H9 (cell line): ENCODE data around the gene CSMD2. TPM values are rescaled to one million over a fixed set of nuclear protein-coding genes. Genes with fewer than 3 reads are reported as not detected.

Experiments used
- DNase-seq: peaks from one replicate; pipeline ENCODE4 v3.0.0-alpha.2; 2017
- H2AFZ ChIP-seq: one replicate; pipeline ENCODE4 v1.6.1; 2013; ENCODE audit warnings: mild to moderate bottlenecking, low read length, control low read depth, moderate library complexity
- H2AK5ac ChIP-seq: 2 replicates; pipeline ENCODE4 v1.6.1; 2013; ENCODE audit warnings: low read length, control low read depth, mixed read lengths; ENCODE audit not compliant: insufficient read length
- H2BK120ac ChIP-seq: one replicate; pipeline ENCODE4 v1.6.1; 2013; ENCODE audit warnings: low read depth, mild to moderate bottlenecking, low read length, control low read depth, inconsistent platforms; ENCODE audit not compliant: poor library complexity, severe bottlenecking
- H2BK12ac ChIP-seq: 2 replicates; pipeline ENCODE4 v1.6.1; 2013; ENCODE audit warnings: low read length, control low read depth, mixed read lengths, low read depth; ENCODE audit not compliant: insufficient read length
- H2BK15ac ChIP-seq: 2 replicates; pipeline ENCODE4 v1.6.1; 2013; ENCODE audit warnings: low read depth, low read length, control low read depth
- H2BK20ac ChIP-seq: one replicate; pipeline ENCODE4 v1.6.1; 2013; ENCODE audit warnings: low read depth, mild to moderate bottlenecking, low read length, control low read depth, inconsistent platforms; ENCODE audit not compliant: poor library complexity, severe bottlenecking
- H2BK5ac ChIP-seq: 2 replicates; pipeline ENCODE4 v1.6.1; 2013; ENCODE audit warnings: low read length, control low read depth, mixed read lengths; ENCODE audit not compliant: insufficient read length
- H3K14ac ChIP-seq: 2 replicates; pipeline ENCODE4 v1.6.1; 2013; ENCODE audit warnings: low read length, control low read depth; ENCODE audit not compliant: insufficient read depth
- H3K18ac ChIP-seq: 2 replicates; pipeline ENCODE4 v1.6.1; 2013; ENCODE audit warnings: low read depth, mild to moderate bottlenecking, mixed read lengths, low read length, control low read depth; ENCODE audit not compliant: insufficient read length
- H3K23ac ChIP-seq: 2 replicates; pipeline ENCODE4 v1.6.1; 2013; ENCODE audit warnings: low read length, control low read depth, mixed read lengths, low read depth; ENCODE audit not compliant: insufficient read length
- H3K23me2 ChIP-seq: 2 replicates; pipeline ENCODE4 v1.6.1; 2013; ENCODE audit warnings: low read depth, mild to moderate bottlenecking, mixed read lengths, low read length, control low read depth; ENCODE audit not compliant: insufficient read length, poor library complexity, severe bottlenecking
- H3K27ac ChIP-seq: 2 replicates; pipeline ENCODE4 v1.5.1; 2013; ENCODE audit warnings: low read length, control low read depth, mixed read lengths, low read depth; ENCODE audit not compliant: insufficient read length
- H3K27me3 ChIP-seq: 2 replicates; pipeline ENCODE4 v1.6.1; 2013; ENCODE audit warnings: low read length, control low read depth, inconsistent platforms; ENCODE audit not compliant: insufficient read depth
- H3K4ac ChIP-seq: 2 replicates; pipeline ENCODE4 v1.6.1; 2013; ENCODE audit warnings: low read depth, mild to moderate bottlenecking, control low read depth, inconsistent platforms, low read length, moderate library complexity
- H3K4me1 ChIP-seq: 2 replicates; pipeline ENCODE4 v1.6.1; 2013; ENCODE audit warnings: low read length, control low read depth, inconsistent platforms; ENCODE audit not compliant: insufficient read depth
- H3K4me2 ChIP-seq: 2 replicates; pipeline ENCODE4 v1.6.1; 2013; ENCODE audit warnings: low read length, control low read depth, mixed read lengths; ENCODE audit not compliant: insufficient read length, insufficient read depth
- H3K56ac ChIP-seq: 2 replicates; pipeline ENCODE4 v1.6.1; 2013; ENCODE audit warnings: low read depth, mild to moderate bottlenecking, mixed read lengths, low read length, control low read depth; ENCODE audit not compliant: insufficient read length
- H3K79me1 ChIP-seq: 2 replicates; pipeline ENCODE4 v1.6.1; 2013; ENCODE audit warnings: low read depth, mild to moderate bottlenecking, moderate library complexity, low read length, control low read depth, inconsistent platforms; ENCODE audit not compliant: insufficient read depth, poor library complexity, severe bottlenecking
- H3K79me2 ChIP-seq: 2 replicates; pipeline ENCODE4 v1.6.1; 2013; ENCODE audit warnings: low read length, control low read depth, inconsistent platforms; ENCODE audit not compliant: insufficient read depth
- H3K9ac ChIP-seq: 2 replicates; pipeline ENCODE4 v1.6.1; 2013; ENCODE audit warnings: low read length, control low read depth, mixed read lengths; ENCODE audit not compliant: insufficient read length; ENCODE audit errors: extremely low read depth
- H3K9me3 ChIP-seq: one replicate; pipeline ENCODE4 v1.6.1; 2013; ENCODE audit warnings: low read depth, low read length, inconsistent platforms; ENCODE audit not compliant: control insufficient read depth
- H3T11ph ChIP-seq: one replicate; pipeline ENCODE4 v1.6.1; 2013; ENCODE audit warnings: mild to moderate bottlenecking, low read length, control low read depth, inconsistent platforms
- H4K20me1 ChIP-seq: one replicate; pipeline ENCODE4 v1.6.1; 2013; ENCODE audit not compliant: control insufficient read depth, insufficient read length, insufficient read depth
- H4K5ac ChIP-seq: 2 replicates; pipeline ENCODE4 v1.6.1; 2013; ENCODE audit warnings: low read depth, mild to moderate bottlenecking, mixed read lengths, low read length, control low read depth; ENCODE audit not compliant: insufficient read length
- H4K8ac ChIP-seq: replicated peaks from 2 replicates; pipeline ENCODE4 v1.6.1; 2013; ENCODE audit warnings: low read length, control low read depth, mixed read lengths, low read depth; ENCODE audit not compliant: insufficient read length
- H4K91ac ChIP-seq: 2 replicates; pipeline ENCODE4 v1.6.1; 2013; ENCODE audit warnings: low read depth, mild to moderate bottlenecking, moderate library complexity, mixed read lengths, low read length, control low read depth; ENCODE audit not compliant: insufficient read length
- H3K27ac Mint-ChIP-seq, 3 experiments: 2 replicates in 2 of 3; 3 replicates in 1 of 3; pipeline ENCODE4 v1.8.0; 2020 to 2021; ENCODE audit warnings: mixed read lengths in 3 of 3, mild to moderate bottlenecking in 1 of 3, moderate library complexity in 1 of 3
- H3K27me3 Mint-ChIP-seq: 2 replicates; pipeline ENCODE4 v1.8.0; 2021; ENCODE audit warnings: low read depth, mild to moderate bottlenecking, moderate library complexity, mixed read lengths
- H3K36me3 Mint-ChIP-seq, 3 experiments: 2 replicates in 2 of 3; 3 replicates in 1 of 3; pipeline ENCODE4 v1.8.0; 2020 to 2021; ENCODE audit warnings: low read depth in 3 of 3, mixed read lengths in 3 of 3; ENCODE audit not compliant: insufficient read depth in 1 of 3
- H3K4me1 Mint-ChIP-seq, 2 experiments: 2 replicates each; pipeline ENCODE4 v1.8.0; 2020; ENCODE audit warnings: mixed read lengths in 2 of 2
- H3K4me3 Mint-ChIP-seq, 2 experiments: 2 replicates in 1 of 2; 3 replicates in 1 of 2; pipeline ENCODE4 v1.8.0; 2020 to 2021; ENCODE audit warnings: mild to moderate bottlenecking in 2 of 2, mixed read lengths in 2 of 2, moderate library complexity in 1 of 2
- H3K9me3 Mint-ChIP-seq, 2 experiments: 2 replicates in 1 of 2; 3 replicates in 1 of 2; pipeline ENCODE4 v1.8.0; 2020; ENCODE audit warnings: mild to moderate bottlenecking in 2 of 2, mixed read lengths in 2 of 2, moderate library complexity in 1 of 2
- WGBS: extraction: QIAGEN DNeasy Blood & Tissue Kit; methylation state at CpG from one replicate; pipeline ENCODE4 v1.1.7; 2013; ENCODE audit warnings: missing lambda C conversion rate, low lambda C conversion rate, mixed read lengths; ENCODE audit not compliant: insufficient read length; ENCODE audit errors: extremely low coverage; 5-methylcytosine and 5-hydroxymethylcytosine counted together
- total RNA-seq: library from RNA; stranded (reverse); gene quantifications from 2 replicates; pipeline ENCODE4 v1.2.1, GENCODE V29; 2021
- TF ChIP-seq, protein P1 (sequence below): fragments of 200-600 bp; sonication (generic); conservative IDR thresholded peaks from 3 replicates; pipeline ENCODE4 v1.8.0; 2021; ENCODE audit warnings: antibody characterized with exemption, mild to moderate bottlenecking

The CSMD2 gene
- total RNA-seq, 1 experiment from 2014 or later, result 6.4 TPM

- WGBS, result no CpG with 5 or more reads among the region's 14 CpGs
- TF ChIP-seq, protein P1, sequence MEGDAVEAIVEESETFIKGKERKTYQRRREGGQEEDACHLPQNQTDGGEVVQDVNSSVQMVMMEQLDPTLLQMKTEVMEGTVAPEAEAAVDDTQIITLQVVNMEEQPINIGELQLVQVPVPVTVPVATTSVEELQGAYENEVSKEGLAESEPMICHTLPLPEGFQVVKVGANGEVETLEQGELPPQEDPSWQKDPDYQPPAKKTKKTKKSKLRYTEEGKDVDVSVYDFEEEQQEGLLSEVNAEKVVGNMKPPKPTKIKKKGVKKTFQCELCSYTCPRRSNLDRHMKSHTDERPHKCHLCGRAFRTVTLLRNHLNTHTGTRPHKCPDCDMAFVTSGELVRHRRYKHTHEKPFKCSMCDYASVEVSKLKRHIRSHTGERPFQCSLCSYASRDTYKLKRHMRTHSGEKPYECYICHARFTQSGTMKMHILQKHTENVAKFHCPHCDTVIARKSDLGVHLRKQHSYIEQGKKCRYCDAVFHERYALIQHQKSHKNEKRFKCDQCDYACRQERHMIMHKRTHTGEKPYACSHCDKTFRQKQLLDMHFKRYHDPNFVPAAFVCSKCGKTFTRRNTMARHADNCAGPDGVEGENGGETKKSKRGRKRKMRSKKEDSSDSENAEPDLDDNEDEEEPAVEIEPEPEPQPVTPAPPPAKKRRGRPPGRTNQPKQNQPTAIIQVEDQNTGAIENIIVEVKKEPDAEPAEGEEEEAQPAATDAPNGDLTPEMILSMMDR, result no peak
- Histone ChIP-seq H3K23ac (no peak overlapping the region), H3K56ac (no peak overlapping the region), H2BK120ac (no peak overlapping the region), H4K8ac (no peak overlapping the region), H4K5ac (no peak overlapping the region), H3K9me3 (no peaks in the 10 kb centered on the region), H3K9ac (no peak overlapping the region), H3K27me3 (no peaks in the 10 kb centered on the region), H3K4me1 (no peaks in the 10 kb centered on the region), H3K79me2 (no peaks in the 10 kb centered on the region), H3K4me2 (no peak overlapping the region), H3K18ac (no peak overlapping the region), H3K14ac (no peak overlapping the region), H2AFZ (no peak overlapping the region), H2AK5ac (no peak overlapping the region), H3K79me1 (no peaks in the 10 kb centered on the region), H4K91ac (no peak overlapping the region), H3K23me2 (no peaks in the 10 kb centered on the region), H4K20me1 (no peaks in the 10 kb centered on the region), H3T11ph (no peak overlapping the region), H2BK20ac (no peak overlapping the region), H3K4ac (no peak overlapping the region), H2BK15ac (no peak overlapping the region), H2BK12ac (no peak overlapping the region), H3K27ac (no peak overlapping the region), H2BK5ac (no peak overlapping the region)
- H3K27ac Mint-ChIP-seq, result no peak overlapping the region
- DNase-seq, result no peak
- no peaks in the 10 kb centered on the region for H3K9me3 Mint-ChIP-seq
- H3K4me3 Mint-ChIP-seq, result no peak overlapping the region
- H3K4me1 Mint-ChIP-seq, result no peaks in the 10 kb centered on the region
- peaks cover 0 to 1% (median 0%) of the 10 kb centered on the region in 3 experiments; a peak in 1 of 7 replicates for H3K36me3 Mint-ChIP-seq
- peaks cover 29% of the 10 kb centered on the region for H3K27me3 Mint-ChIP-seq
These were observed 554.1 kb downstream of the CSMD2 start for GRCh38 chr1:33610864-33611455.
